HTERT RPE-1 (cell line): ENCODE data around the gene CKLF.

Experiments used
- in situ Hi-C: fragments of 300-500 bp; cut with MboI; formaldehyde crosslinking; loops from 4 replicates; pipeline ENCODE4 v1.14.3; 2020; ENCODE audit warnings: low sequenced_read_pairs

The CKLF gene

GRCh38 chr16:66516808-66517585 is 35.4 kb upstream of the CKLF start:
- in situ Hi-C loops: no loop called here

- in situ Hi-C loops: no loop called here
These were observed 34.7 kb upstream of the CKLF start for GRCh38 chr16:66517586-66518263.

GRCh38 chr16:66519482-66520373 is 32.6 kb upstream of the CKLF start:
- in situ Hi-C loops: no loop called here

GRCh38 chr16:66520406-66521170 is 31.8 kb upstream of the CKLF start:
- in situ Hi-C loops: no loop called here

GRCh38 chr16:66521252-66521713 is 31.1 kb upstream of the CKLF start:
- in situ Hi-C loops: no loop called here

- in situ Hi-C loops: no loop called here
These were observed 30.2 kb upstream of the CKLF start for GRCh38 chr16:66521951-66522771.

GRCh38 chr16:66522816-66523590 is 29.4 kb upstream of the CKLF start:
- in situ Hi-C loops: no loop called here

GRCh38 chr16:66523861-66524354 is 28.5 kb upstream of the CKLF start:
- in situ Hi-C loops: no loop called here

GRCh38 chr16:66524601-66525164 is 27.7 kb upstream of the CKLF start:
- in situ Hi-C loops: no loop called here

- in situ Hi-C loops: no loop called here
These were observed 26.8 kb upstream of the CKLF start for GRCh38 chr16:66525396-66526180.

- in situ Hi-C loops: no loop called here
These were observed 24.1 kb upstream of the CKLF start for GRCh38 chr16:66528294-66528693.

GRCh38 chr16:66529475-66529874 is 22.9 kb upstream of the CKLF start:
- in situ Hi-C loops: no loop called here

- in situ Hi-C loops: no loop called here
These were observed 18.0 kb upstream of the CKLF start for GRCh38 chr16:66534376-66534799.

- in situ Hi-C loops: no loop called here
These were observed 15.9 kb upstream of the CKLF start for GRCh38 chr16:66536525-66536924.

GRCh38 chr16:66537236-66537635 is 15.1 kb upstream of the CKLF start:
- in situ Hi-C loops: no loop called here

- in situ Hi-C loops: no loop called here
These were observed 13.5 kb upstream of the CKLF start for GRCh38 chr16:66538910-66539309.

GRCh38 chr16:66539623-66540469 is 12.5 kb upstream of the CKLF start:
- in situ Hi-C loops: no loop called here
